Fibroblast of villous mesenchyme (primary cell): ENCODE measurements around the gene RAP1GAP2. TPM values are rescaled to one million over a fixed set of nuclear protein-coding genes. Genes with fewer than 3 reads are reported as not detected.
A peak's percentile ranks its signal among the peaks of the same experiment; 100 is the strongest.
"Not testable (repeated sequence)": the region's sequence is repeated elsewhere in the genome, so short reads cannot be mapped to it uniquely, and the experiment has no call there.

Source experiments
- DNase-seq: peaks from one replicate; pipeline ENCODE4 v3.0.0-alpha.2; 2010; ENCODE audit warnings: low read depth
- H3K4me3 ChIP-seq: 2 replicates; pipeline ENCODE4 v1.5.1; 2011; ENCODE audit warnings: low read depth, mild to moderate bottlenecking, low read length
- CTCF ChIP-seq: IDR thresholded peaks from 2 replicates; pipeline ENCODE4 v1.5.1; 2012; ENCODE audit warnings: low read depth, mild to moderate bottlenecking, low read length; ENCODE audit not compliant: insufficient read depth
- total RNA-seq: library from RNA; depleted of rRNA; stranded (reverse); fragments of >200 nt; gene quantifications from 2 replicates; pipeline ENCODE4 v1.2.3, GENCODE V29; 2012

Gene RAP1GAP2
- total RNA-seq, 1 donor, result 5.2 TPM

GRCh38 chr17:2983255-2983654 is 187.0 kb downstream of the RAP1GAP2 start:
- no peak for TF ChIP-seq CTCF
- peak; percentile 80 for DNase-seq
- peak overlapping the region; percentile 6 for H3K4me3 ChIP-seq

- no peak overlapping the region for H3K4me3 ChIP-seq
- TF ChIP-seq CTCF, result no peak
- no peak for DNase-seq
Measured at GRCh38 chr17:2985318-2985717, 189.1 kb downstream of the RAP1GAP2 start.

GRCh38 chr17:2986925-2987324 is 190.7 kb downstream of the RAP1GAP2 start:
- TF ChIP-seq CTCF, result no peak
- no peak overlapping the region for H3K4me3 ChIP-seq
- no peak for DNase-seq

- DNase-seq, H3K4me3 ChIP-seq: not testable (repeated sequence)
Measured at GRCh38 chr17:2989396-2989795, 193.2 kb downstream of the RAP1GAP2 start.

GRCh38 chr17:2989855-2990254 is 193.6 kb downstream of the RAP1GAP2 start:
- DNase-seq, result no peak
- TF ChIP-seq CTCF, result no peak

GRCh38 chr17:2990396-2990795 is 194.2 kb downstream of the RAP1GAP2 start:
- TF ChIP-seq CTCF, result no peak
- no peak overlapping the region for H3K4me3 ChIP-seq
- DNase-seq, result no peak

More at GRCh38 chr17:2989855-2990254, 193.6 kb downstream of the RAP1GAP2 start:
- no peak overlapping the region for H3K4me3 ChIP-seq

- DNase-seq, H3K4me3 ChIP-seq: not testable (repeated sequence)
Measured at GRCh38 chr17:2991396-2992180, 195.3 kb downstream of the RAP1GAP2 start.

- TF ChIP-seq CTCF, result no peak
Measured at GRCh38 chr17:2994441-2994840, 198.2 kb downstream of the RAP1GAP2 start.

More at GRCh38 chr17:2994441-2994840, 198.2 kb downstream of the RAP1GAP2 start:
- H3K4me3 ChIP-seq, result no peak overlapping the region
- DNase-seq, result no peak
